Left renal cortex interstitium (tissue), 4 donors: ENCODE results near the gene PKDCC. TPM values are rescaled to one million over a fixed set of nuclear protein-coding genes. Genes with fewer than 3 reads are reported as not detected.
A peak's percentile ranks its signal among the peaks of the same experiment; 100 is the strongest.

Experiments
- DNase-seq, 4 donors: peaks; one replicate each; pipeline ENCODE4 v3.0.0-alpha.2; 2013; ENCODE audit warnings: low read depth in 4 of 4, low spot score in 2 of 4, missing footprints in 1 of 4
- polyA plus RNA-seq, 4 donors: library from polyadenylated mRNA; unstranded; fragments of 120-200 nt; gene quantifications; one replicate each; pipeline ENCODE4 v1.2.1, GENCODE V29; 2013; ENCODE audit not compliant: insufficient read length in 4 of 4

Gene PKDCC
- polyA plus RNA-seq, 4 donors: 337 to 427 (median 394) TPM

DNA sequence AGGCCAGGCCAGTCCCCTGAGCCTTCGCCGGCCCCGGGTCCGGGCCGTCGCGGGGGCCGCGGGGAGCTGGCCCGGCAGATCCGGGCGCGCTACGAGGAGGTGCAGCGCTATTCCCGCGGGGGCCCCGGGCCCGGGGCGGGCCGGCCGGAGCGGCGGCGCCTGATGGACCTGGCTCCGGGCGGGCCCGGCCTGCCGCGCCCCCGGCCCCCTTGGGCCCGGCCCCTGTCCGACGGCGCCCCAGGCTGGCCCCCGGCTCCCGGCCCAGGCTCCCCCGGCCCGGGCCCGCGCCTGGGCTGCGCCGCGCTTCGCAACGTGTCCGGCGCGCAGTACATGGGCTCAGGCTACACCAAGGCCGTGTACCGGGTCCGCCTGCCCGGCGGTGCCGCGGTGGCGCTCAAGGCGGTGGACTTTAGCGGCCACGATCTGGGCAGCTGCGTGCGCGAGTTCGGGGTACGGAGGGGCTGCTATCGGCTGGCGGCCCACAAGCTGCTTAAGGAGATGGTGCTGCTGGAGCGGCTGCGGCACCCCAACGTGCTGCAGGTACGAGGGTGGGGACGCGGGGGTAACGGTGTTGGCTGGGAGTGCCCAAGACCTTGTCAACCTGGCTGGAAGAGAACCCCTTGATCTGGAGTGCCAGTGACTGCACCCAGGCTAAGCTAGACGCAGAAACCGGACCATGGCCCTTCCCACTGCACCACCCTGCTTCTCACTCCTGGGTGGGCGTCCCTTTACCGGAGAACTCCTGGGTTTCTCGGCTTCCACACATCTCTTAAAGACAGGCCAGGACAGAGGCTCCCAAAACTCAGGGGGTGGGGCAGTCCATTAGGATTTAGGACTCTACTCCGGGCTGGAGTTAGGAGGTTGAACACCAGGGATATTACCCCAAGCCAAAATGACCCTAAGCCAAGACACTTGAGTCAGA is 739 bp downstream of the PKDCC start:
- no peak for DNase-seq

DNA sequence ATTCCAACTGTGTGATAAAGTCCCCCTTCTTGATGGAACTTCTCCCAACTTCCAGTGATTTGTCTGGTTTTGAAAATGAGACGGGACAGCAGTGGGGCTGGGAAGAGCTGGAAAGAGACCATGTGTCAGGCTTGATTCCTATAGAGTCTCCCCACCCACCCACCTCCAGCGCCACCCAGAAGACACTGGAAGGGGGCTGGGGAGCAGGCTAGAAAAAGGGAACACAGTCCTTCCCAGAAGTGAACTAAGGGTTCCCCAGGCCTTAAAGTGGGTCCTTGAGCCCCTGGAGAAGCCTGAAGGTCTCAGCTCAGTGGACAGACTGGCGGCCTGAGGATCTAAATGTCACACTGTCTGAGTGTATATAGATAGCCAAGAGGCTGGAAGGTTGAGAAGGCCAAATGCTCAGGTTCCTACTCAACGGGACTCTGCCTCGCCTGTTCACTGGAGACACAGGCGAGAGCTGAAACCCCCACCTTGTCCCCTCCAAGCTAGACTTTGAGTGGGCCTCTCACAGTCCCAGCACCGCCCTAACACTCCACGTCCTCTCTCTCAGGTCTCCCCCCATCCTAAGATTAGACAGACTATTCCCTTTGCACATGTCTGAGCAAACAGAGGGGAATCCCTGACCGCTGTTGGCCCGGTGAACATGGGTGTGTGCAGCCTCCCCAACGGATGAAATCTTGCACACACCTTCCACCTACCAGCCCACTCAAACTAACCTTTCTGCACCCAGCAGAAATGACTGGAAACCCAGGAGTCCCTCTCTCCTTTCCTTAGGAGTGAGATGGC is 1.6 kb downstream of the PKDCC start:
- no peak for DNase-seq

DNA sequence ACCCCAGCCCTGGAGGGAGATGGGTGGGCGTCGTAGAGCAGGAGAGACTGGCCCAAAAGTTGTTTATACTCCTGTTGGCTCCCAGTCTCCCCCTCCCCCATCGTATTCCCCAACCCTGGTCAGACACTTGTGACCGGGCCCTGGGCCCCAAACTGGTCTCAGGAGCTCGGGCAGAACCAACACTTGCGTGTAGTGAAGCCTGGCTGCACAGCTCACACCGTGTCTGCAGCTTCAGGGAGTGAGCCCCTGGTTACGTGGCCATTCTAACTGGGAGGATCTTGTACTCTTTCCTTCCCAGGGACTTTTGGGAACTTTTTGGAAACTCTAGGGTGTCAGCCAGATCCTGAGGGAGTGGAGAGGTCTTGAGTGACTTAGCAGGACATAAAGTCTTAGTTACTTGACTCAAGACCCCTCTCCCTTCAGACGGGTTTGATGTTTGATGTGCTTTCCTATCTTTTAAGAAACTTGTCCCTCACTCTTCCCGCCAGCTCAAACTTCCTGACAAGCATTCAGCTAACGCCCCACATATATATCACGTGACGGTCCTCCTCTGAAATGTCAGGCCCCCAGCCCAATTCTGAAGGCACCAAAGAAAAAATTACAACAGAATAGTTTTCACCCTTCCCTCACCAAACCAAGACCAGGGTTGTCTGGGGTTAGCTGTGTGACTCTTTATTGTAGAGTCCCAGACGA is 2.3 kb downstream of the PKDCC start:
- DNase-seq: no peak

DNA sequence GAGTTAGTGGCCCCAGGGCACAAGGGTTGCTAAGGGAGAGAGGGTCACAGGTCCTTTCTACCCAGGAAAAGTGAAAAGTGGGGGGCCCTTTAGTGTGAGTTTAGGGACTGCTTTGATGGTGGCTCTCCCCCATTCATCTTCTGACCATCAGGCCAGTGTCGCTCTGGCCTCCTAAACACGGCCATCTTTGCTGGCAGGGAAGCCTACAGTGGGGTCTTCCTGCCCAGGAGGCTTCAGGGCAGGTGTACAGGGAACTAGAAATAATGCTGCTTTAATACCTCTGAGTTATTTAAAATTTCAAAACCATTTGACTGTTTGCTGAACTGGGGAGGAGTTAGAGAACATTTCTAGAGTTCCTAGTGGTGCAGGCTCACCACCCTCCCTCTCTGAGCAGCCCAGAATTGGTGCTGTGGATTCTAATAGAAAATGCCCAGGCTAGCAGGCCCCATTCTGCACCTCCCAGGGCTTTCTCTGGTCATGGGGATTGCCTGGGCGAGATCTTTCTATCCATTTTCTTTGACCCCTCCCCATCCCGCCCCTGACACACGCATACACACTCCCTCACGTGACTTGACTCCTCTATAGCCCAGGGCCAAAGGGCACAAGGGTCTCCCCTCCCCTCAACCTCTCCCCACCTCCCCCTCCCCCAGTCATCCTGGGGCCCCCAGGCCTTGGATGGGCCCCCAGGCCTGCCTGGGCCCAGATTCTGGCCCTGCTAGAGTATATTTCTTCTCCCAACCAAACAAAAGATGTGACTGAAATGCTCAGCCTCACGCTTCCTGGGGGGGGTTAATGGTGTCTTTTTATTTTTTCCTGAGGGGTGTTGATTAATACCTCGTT is 3.1 kb downstream of the PKDCC start:
- DNase-seq: no peak

DNA sequence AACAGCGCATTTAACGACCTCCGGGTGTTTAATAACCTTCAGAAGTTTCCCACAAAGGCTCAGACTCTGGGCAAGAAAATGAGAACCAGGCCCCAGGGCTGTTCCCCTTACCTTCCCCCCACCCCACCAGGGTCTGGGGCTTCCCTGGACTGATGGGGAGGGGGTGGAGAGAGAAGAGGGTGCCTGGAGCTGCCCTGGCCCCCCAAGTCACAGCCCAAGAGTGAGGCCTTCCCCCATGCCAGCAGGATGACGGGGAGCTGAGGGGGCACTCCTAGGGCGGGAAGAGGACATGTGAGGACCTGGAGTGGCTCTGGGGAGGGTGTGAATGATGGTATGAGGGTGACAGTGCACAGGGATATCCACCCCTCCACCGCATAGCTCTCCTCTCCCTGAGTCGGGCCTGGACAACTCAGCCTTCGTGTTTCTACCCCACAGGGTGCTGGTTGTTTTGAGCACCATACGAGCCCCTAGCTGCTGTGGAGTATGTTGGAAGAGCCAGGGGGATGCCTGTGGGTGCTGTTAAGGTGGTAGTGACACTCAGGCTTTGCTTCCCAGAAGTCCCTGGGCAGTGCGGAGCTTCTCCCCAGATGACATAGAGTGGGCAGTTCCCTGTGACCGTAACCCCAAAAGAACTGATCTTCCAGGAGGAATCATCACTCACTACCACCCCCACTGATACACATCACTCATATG is 3.9 kb downstream of the PKDCC start:
- no peak for DNase-seq

DNA sequence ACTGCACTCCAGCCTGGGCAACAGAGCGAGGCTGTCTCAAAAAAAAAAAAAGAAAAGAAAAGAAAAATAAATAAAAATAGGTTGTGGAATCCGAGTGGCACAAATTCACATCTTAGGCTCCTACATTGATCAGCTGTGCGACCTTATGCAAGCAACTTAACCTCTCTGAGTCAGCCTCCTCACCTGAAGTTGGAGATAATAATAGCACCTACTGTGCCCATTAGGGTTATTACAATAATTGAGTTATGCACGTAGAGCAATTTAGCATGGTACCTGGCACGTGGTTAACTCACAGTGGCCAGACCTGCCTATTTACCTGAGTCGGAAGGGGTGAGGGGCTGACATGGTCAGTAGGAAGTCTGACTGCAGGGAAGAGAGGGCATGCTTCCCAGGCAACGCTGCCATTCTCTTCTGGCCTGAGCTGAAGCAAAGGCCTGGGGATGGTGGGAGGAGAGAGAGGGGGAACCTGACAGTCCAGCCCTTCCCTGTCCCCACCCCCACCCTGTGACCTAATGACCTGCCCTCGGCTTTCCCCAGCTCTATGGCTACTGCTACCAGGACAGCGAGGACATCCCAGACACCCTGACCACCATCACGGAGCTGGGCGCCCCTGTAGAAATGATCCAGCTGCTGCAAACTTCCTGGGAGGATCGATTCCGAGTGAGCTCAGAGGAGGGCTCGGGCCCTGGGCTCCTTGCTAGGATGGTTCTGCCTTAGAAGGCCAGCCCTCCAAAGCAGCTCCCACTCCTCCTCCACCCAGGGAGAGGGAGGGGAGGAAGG is 5.1 kb downstream of the PKDCC start:
- no peak for DNase-seq

DNA sequence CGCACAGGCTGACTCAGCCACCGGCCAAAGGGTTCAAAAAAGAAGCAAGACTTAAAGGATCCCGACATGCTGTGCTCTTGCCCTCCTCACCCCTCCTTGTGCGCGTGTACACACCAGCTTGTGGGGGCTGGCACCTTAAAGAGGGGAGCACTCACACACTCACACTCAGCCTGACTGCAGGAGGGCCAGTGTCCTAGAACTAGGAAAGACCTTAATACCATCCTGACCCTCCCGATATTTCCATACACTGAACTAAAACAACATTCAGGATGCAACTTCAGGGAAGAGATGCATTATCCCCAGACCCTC is 5.6 kb downstream of the PKDCC start:
- no peak for DNase-seq

DNA sequence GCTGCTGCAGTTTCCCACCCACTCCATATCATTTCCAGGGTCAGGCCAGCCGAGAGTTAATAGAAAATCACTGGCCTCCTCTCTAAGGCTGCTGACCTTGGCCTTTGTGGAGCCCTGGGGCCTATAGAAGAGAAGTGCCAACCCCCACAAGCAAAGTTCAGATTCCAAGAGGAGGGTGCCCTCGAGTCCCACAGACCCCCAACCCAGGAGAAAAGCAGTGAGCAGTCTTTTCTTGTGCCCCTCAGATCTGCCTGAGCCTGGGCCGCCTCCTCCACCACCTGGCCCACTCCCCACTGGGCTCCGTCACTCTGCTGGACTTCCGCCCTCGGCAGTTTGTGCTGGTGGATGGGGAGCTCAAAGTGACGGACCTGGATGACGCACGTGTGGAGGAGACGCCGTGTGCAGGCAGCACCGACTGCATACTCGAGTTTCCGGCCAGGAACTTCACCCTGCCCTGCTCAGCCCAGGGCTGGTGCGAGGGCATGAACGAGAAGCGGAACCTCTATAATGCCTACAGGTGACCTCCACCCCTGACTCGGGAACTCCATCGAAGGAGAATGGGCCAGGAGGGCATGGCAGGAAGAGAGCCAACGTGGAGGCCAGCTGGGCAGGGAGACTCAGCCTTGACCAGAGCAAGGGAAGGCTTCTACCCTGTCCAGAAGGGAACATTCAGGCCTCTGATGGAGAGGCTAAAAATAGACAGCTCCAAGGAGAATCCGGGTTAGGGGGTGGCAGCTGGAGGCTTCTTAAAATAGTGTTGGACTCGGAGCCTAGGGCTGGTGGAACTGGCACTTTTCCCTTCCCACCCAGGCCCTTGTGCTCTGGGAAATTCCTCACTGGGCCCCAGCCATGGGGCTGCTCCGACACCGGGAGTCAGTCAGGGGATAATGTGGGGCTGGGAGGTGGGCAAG is 6.2 kb downstream of the PKDCC start:
- no peak for DNase-seq

DNA sequence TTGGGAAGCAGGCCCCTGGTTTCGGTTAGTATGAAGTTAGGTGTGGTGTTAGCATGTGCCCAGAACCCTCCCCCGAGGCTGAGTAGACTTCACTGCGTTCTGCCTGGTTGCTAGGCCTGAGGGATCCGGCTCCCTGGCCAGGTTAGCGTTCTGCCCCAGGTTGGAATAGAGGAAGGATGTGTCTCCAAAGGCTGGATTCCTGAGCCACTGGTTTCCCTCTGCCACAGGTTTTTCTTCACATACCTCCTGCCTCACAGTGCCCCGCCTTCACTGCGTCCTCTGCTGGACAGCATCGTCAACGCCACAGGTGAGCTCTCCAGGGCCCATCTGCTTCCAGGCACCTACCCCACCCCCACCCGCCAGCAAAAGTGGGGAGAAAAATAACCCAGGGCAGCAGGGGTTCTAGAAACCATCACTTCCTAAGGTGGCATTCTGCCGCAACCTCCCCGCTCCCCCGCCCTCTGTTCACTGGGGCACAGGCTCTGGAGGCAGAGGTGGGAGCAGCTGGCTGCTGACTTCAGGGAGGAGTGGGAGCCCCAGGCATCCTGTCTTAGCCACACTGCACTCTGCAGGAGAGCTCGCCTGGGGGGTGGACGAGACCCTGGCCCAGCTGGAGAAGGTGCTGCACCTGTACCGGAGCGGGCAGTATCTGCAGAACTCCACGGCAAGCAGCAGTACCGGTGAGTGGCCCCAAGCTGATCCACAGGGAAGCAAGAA is 7.1 kb downstream of the PKDCC start:
- DNase-seq: no peak

DNA sequence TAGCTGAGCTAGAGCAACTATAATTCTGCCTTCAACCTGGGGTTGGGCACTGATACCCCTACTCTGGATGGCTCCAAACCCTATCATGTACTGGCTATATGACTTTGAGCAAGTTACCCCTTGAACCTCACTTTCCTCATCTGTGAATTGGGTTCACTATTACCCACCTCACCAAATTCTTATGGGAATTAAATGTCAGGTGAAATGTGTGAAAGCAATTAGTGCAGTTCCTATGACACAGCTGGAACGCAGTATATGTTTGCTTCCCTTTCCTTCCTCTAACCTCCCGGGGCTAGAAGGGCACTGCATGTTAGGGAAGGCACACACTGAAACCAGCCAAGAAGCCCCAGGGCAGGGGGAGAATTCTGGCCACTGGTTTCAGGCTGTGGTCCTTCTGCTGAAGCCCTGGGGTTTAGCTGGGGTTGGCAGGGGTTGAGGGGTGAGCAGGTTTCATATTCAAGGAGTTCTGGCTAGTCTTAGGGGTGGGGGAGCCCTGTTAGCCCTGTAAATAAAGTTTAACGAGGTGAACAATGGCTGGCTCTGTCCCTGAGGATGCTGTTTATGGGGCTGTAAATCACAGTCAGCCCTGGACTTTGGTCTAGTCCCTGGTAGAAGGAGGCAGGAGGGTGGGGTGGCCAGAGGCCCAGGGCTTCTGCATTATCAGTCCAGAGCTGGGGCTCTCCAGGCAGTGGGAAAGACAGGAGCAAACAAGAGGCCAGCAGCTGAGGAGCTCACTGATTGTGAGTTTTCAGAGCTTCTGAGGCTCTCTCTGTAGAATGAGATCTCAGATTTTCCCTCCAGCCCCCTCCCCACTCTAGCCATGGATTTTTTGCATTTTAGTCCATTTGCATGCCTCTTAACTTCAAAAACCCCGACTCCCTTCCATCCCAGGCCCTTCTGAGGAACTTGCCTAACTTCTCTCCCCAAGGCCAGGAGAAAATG is 8.0 kb downstream of the PKDCC start:
- DNase-seq: peak in 1 of 4 donors; percentile 65

DNA sequence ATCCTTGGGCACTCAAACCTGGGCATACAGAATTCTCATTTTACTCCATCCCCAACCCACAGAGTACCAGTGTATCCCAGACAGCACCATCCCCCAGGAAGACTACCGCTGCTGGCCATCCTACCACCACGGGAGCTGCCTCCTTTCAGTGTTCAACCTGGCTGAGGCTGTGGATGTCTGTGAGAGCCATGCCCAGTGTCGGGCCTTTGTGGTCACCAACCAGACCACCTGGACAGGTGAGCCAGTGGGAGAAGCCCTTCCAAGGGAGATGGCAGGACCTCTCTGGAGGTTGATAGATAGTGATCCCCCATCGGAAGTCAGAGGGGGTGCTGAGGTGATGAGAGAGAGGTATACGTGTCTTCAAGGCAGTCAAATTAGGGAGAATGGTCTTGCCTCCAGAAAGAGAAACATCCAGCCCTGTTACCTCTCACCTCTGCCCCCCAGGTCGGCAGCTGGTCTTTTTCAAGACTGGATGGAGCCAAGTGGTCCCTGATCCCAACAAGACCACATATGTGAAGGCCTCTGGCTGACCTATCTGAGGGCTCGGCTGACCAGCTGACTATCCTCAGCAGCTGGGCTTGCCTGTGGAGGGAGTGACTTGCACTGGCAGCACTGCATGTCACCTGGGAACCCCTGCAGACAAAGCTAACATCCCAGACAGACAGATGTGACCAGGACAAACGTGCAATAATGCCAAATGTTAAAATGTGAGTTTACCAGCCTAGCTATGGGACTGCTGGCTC is 9.5 kb downstream of the PKDCC start:
- no peak for DNase-seq

DNA sequence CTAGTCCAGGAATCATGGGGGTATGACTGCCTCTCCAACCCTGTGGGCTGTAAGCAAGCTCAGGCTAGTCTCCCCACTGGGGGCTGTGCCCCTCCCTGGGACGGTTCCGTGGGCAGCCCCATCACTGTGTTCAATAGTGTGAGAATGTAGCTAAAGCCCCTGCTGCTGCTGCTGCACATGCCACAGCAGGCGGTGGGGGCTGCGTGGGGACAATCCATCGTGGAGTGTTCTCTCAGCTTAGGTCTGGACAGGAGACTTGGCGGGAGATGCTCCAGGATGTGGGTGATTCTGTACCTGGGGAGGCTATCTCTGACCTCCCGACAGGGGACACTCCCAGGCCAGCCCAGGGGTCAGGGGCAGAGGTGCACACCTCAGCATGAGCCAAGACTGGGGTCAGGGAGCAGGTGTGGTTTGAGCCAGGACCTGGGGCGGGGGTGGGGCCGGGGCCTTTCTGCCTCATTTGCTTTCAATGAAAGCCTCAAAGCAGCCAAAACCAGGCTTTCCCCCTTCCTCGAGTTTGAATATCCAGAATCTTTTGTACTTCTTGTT is 10.2 kb downstream of the PKDCC start:
- no peak for DNase-seq

DNA sequence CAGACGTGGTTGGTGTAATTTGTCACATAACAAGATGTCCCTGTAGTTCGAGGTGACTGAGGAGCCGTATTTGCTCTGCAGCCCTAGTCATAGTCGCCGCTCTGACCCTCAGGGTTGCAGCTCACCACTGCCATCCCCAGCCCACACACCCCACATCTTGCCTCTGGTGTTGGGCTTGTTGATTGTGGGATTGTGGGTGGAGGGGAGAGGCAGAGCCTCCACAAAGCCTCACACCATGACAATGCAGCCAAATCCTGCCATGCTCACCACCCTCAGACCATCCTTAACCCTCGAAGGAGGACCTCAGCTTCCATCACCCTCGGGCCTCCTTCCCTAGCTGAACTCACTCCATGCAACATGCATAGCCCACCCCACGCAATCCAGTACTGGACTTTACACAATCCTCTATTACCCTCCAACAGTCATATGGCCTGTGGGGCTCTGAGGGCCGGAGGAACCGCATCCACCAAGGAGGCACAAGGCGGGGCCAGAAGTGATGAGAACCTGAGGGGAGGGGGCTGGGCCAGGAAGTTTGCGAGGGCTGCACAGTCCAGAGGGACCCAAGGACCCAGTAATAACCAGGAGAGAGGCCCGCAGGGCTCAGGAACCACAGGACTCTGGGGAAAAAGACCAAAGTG is 11.6 kb downstream of the PKDCC start:
- no peak for DNase-seq

DNA sequence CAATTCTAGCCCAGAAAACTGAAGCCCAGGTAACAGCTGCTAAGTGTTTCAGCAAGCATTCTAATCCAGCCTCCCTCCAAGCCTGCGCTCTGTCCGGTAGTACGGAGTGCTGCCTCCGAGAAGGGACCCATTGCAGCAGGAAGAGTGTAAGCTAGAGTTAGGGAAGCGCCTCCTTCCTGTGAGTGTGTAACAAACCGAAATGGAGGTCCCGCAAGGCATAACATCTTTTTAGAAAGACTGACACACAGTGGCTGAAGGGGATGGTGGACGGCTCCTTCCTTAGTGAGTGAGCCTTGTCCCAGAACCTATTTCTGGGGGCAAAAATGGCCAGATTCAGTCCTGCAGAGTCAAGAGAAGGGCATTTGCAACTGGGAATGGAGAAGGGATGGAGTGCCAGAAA is 12.2 kb downstream of the PKDCC start:
- DNase-seq: no peak
